ENCODE results near the gene MYOC.

The MYOC gene

GRCh38 chr1:171590022-171590421 is 62.5 kb downstream of the MYOC start:
- TF ChIP-seq, protein P1, sequence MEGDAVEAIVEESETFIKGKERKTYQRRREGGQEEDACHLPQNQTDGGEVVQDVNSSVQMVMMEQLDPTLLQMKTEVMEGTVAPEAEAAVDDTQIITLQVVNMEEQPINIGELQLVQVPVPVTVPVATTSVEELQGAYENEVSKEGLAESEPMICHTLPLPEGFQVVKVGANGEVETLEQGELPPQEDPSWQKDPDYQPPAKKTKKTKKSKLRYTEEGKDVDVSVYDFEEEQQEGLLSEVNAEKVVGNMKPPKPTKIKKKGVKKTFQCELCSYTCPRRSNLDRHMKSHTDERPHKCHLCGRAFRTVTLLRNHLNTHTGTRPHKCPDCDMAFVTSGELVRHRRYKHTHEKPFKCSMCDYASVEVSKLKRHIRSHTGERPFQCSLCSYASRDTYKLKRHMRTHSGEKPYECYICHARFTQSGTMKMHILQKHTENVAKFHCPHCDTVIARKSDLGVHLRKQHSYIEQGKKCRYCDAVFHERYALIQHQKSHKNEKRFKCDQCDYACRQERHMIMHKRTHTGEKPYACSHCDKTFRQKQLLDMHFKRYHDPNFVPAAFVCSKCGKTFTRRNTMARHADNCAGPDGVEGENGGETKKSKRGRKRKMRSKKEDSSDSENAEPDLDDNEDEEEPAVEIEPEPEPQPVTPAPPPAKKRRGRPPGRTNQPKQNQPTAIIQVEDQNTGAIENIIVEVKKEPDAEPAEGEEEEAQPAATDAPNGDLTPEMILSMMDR (IDR thresholded peaks at IDR 0.05; ENCODE audit: insufficient read depth, low read depth, low read length, missing control alignments): no peak
- no peak for DNase-seq (ENCODE audit: low read depth)
- H3K4me3 ChIP-seq (ENCODE audit: low read depth, low read length): no peak overlapping the region

DNA sequence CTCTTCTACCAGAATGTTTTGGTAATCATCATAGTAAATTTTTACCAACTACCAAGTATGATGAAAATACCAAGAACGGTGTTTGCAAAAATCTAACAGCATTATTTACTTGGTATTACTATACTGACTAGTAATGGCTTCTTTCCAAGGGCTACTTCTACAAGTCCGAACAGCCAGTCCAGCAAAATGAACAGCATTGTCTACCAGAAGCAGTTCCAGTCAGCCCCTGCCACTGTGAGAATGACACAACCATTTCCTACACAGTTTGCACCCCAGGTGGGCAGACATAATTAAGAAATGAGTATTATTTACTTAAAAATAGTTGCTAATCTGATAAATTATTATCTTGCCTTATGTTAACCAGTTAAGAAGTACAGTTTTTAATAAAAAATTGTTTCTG is 64.3 kb downstream of the MYOC start:
- TF ChIP-seq, protein P1 (IDR thresholded peaks at IDR 0.05; ENCODE audit: insufficient read depth, low read depth, low read length, missing control alignments): no peak
- no peak overlapping the region for H3K4me3 ChIP-seq (ENCODE audit: low read depth, low read length)
- DNase-seq (ENCODE audit: low read depth): no peak

DNA sequence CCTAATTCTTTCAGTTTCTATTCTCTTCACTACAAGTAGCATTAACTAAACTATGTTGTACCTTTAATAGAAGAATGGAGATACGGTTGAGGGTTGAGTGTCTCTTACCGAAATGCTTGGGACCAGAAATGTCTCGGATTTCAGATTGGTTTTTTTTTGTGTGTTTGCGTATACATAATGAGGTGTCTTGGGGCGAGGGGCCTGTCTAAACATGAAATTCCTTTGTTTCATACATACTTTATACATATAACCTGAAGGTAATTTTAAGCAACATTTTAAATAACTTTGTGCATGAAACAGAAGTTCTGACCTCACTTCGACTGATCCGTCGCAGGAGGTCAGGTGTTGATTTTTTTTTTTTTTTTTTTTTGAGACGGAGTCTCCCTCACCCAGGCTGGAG is 66.8 kb downstream of the MYOC start:
- TF ChIP-seq, protein P1 (IDR thresholded peaks at IDR 0.05; ENCODE audit: insufficient read depth, low read depth, low read length, missing control alignments): no peak
- DNase-seq (ENCODE audit: low read depth): no peak
- H3K4me3 ChIP-seq (ENCODE audit: low read depth, low read length): no peak overlapping the region

Data from GM12865 (cell line).